Neutrophil (primary cell): ENCODE measurements around the gene DNAAF3.

Source experiments
- H3K27ac ChIP-seq: fragments of 200-600 bp; sonication (generic); 2 replicates; pipeline ENCODE4 v1.5.1; 2016; ENCODE audit warnings: mild to moderate bottlenecking, moderate library complexity
- H3K27me3 ChIP-seq: fragments of 200-600 bp; sonication (generic); 2 replicates; pipeline ENCODE4 v1.6.0; 2016; ENCODE audit warnings: mild to moderate bottlenecking
- H3K36me3 ChIP-seq: fragments of 200-600 bp; sonication (generic); 2 replicates; pipeline ENCODE4 v1.5.1; 2017
- H3K4me1 ChIP-seq, 2 experiments: fragments of 200-600 bp in 1 of 2; sonication (generic) in 1 of 2; 1 replicate in 1 of 2; 2 replicates in 1 of 2; pipeline versions ENCODE4 v1.5.1 to v1.6.1; 2013 to 2016; ENCODE audit warnings: low read depth in 1 of 2, low read length in 1 of 2, mild to moderate bottlenecking in 1 of 2, moderate library complexity in 1 of 2; ENCODE audit not compliant: control insufficient read depth in 1 of 2, insufficient read depth in 1 of 2
- H3K4me3 ChIP-seq, 2 experiments: fragments of 200-600 bp in 1 of 2; sonication (generic) in 1 of 2; 1 replicate in 1 of 2; 2 replicates in 1 of 2; pipeline ENCODE4 v1.5.1; 2013 to 2016; ENCODE audit warnings: low read depth in 1 of 2, low read length in 1 of 2, mild to moderate bottlenecking in 1 of 2, moderate library complexity in 1 of 2
- H3K9me3 ChIP-seq: fragments of 200-600 bp; sonication (generic); 2 replicates; pipeline ENCODE4 v1.5.1; 2016
- TF ChIP-seq, protein P1 (sequence below): fragments of 200-600 bp; sonication (generic); IDR thresholded peaks from 2 replicates; pipeline ENCODE4 v1.5.1; 2016; ENCODE audit warnings: antibody characterized with exemption

The DNAAF3 gene

DNA sequence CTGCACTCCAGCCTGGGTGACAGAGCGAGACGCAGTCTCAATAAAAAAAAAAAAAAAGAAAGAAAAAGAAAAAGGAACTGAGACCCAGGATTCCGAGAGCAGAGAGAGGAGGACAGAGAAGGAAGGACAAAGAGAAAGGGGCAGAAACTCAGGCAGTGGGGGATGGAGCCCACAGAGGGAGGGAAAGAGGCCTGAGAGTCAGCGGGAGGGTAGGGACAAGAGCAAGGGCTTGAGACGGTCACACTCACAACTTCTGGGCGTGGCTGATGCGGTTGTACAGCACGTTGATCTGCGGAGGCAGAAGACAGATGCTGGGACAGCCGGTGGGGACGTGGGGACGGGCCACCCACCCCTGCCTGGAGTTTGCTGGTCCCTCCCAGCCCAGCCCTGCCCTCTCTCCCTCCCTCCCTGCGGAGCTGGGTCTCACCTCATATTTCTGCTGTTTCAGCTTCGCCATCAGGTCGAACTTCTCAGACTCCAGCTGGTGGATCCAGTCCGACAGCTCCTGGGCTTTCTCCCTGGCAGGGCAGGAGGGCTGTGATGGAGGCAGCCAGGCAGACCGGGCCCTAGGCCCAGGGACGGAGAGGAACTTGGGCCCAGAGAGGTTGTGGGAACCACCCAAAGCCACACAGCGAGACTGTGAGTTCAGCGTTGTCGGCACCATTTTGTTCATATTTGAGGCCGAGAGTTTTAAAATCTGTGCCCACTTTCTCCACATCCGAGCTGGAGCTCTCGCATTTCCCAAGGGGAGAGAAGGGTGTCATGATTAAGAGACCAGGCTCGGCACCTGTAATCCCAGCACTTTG lies 32.6 kb downstream of the DNAAF3 start:
- no peaks in the 10 kb centered on the region for H3K36me3 ChIP-seq
- TF ChIP-seq, protein P1, sequence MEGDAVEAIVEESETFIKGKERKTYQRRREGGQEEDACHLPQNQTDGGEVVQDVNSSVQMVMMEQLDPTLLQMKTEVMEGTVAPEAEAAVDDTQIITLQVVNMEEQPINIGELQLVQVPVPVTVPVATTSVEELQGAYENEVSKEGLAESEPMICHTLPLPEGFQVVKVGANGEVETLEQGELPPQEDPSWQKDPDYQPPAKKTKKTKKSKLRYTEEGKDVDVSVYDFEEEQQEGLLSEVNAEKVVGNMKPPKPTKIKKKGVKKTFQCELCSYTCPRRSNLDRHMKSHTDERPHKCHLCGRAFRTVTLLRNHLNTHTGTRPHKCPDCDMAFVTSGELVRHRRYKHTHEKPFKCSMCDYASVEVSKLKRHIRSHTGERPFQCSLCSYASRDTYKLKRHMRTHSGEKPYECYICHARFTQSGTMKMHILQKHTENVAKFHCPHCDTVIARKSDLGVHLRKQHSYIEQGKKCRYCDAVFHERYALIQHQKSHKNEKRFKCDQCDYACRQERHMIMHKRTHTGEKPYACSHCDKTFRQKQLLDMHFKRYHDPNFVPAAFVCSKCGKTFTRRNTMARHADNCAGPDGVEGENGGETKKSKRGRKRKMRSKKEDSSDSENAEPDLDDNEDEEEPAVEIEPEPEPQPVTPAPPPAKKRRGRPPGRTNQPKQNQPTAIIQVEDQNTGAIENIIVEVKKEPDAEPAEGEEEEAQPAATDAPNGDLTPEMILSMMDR, result no peak
- H3K4me3 ChIP-seq, result no peak overlapping the region
- H3K27ac ChIP-seq, result no peak overlapping the region
- no peaks in the 10 kb centered on the region for H3K9me3 ChIP-seq
- no peaks in the 10 kb centered on the region for H3K4me1 ChIP-seq
- peaks cover 71% of the 10 kb centered on the region for H3K27me3 ChIP-seq

DNA sequence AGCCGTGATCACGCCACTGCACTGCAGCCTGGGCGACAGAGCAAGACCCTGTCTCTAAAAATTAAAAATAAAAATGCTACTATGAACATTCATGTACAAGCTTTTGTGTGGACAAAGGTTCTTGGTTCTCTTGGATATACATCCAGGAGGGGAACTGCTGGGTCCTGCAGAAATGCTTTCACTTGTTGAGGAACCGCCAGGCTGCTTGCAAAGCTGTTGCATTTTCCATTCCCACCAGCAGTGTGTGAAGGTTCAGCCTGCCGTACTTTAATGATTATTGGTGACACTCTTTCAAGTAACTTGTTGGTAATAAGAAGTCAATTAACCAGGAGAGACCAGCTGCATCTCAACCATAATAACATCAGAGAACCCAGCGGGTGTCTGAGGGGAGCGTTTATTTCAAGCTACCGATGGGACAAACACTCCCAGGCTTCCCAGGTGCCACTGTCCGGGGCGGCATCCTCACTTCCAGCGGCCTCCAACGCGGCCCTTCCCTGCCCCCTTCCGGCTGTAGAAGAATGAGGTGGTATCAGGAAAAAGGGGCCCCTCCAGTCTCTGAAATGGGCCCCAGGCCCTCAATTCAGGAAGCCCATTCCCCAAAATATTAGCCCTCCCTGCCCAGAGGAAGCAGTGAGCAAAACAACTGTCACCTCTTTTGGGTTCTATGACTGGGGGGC lies 33.8 kb downstream of the DNAAF3 start:
- TF ChIP-seq, protein P1, result no peak
- Histone ChIP-seq H3K4me1 (no peaks in the 10 kb centered on the region), H3K4me3 (no peak overlapping the region), H3K9me3 (no peaks in the 10 kb centered on the region), H3K36me3 (no peaks in the 10 kb centered on the region), H3K27me3 (peaks cover 61% of the 10 kb centered on the region), H3K27ac (no peak overlapping the region)

DNA sequence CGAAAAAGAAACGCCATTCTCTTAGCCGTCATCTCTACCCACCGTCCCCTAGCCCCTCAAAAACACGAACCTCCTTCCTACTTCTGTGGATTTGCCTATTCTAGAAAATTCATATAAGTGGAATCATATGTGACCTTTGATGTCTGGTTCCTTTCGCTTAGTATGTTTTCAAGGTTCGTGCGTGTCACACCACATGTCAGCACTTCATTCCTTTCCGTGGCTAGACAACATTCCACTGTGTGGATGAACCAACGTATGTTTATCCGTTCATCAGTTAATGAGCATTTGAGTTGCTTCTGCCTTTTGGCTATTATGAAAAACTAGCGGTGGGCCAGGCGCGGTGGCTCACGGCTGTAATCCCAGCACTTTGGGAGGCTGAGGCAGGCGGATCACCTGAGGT lies 35.0 kb downstream of the DNAAF3 start:
- Histone ChIP-seq H3K4me3 (no peak overlapping the region), H3K4me1 (no peaks in the 10 kb centered on the region), H3K9me3 (no peaks in the 10 kb centered on the region), H3K27ac (no peak overlapping the region), H3K27me3 (peaks cover 57% of the 10 kb centered on the region), H3K36me3 (no peaks in the 10 kb centered on the region)
- TF ChIP-seq, protein P1, result no peak

DNA sequence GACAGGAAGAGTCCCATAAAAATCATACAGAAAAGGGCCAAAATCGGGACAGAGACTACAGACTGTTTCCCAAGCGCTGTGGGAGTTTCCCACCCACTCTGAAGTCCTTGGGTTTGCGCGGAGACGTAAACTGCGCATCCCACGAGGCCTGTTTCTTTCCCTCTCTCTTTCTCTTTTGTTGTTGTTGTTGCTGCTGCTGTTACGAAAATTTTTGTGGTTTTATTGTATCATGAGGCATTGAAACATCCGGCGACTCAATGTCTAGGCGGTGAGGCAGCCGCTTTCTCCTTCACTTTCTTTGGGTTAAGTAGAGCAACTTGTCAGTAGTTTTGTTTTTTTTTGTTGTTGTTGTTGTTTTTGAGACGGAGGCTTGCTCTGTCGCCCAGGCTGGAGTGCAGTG lies 47.4 kb downstream of the DNAAF3 start:
- H3K9me3 ChIP-seq, result no peaks in the 10 kb centered on the region
- peaks cover 6% of the 10 kb centered on the region for H3K36me3 ChIP-seq
- H3K4me3 ChIP-seq, result peak overlapping the region; percentile 75 to 82
- TF ChIP-seq, protein P1, result no peak
- H3K27ac ChIP-seq, result peak overlapping the region; percentile 88
- peaks cover 19% of the 10 kb centered on the region for H3K27me3 ChIP-seq
- peaks cover 39 to 46% of the 10 kb centered on the region in 2 experiments for H3K4me1 ChIP-seq

DNA sequence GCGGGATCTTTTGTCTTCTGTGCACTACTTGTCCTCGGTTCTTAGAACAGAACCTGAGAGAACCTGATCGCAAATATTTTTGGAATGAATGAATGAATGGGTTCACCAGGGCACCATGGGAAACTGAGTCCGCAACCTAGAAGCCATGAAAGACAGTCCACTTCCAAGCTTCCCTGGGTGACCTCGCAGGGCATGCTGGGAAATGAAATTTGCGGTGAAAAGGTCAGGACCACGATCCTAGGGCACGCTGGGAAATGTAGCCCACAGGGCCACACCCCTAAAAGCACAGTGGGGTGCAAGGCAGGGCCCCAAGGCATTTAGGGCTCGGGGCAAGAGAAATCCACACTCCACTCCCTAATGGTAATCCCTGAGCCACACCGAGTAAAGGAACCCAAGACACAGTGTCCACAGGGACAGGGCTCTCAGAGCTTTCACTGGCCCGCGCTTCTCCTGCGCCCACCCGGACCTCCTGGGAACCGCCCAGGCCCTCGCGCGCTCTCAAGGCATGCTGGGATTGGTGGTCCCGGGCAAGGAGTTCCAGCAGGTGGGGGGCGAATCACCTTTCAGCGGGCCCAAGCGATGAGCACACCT lies 47.9 kb downstream of the DNAAF3 start:
- TF ChIP-seq, protein P1, result no peak
- no peaks in the 10 kb centered on the region for H3K9me3 ChIP-seq
- peaks cover 39 to 46% of the 10 kb centered on the region in 2 experiments for H3K4me1 ChIP-seq
- H3K36me3 ChIP-seq, result peaks cover 6% of the 10 kb centered on the region
- peaks cover 14% of the 10 kb centered on the region for H3K27me3 ChIP-seq
- H3K27ac ChIP-seq, result peak overlapping the region; percentile 88
- H3K4me3 ChIP-seq, result peak overlapping the region; percentile 75 to 82
